ENCODE results near the gene CISH. TPM values are rescaled to one million over a fixed set of nuclear protein-coding genes. Genes with fewer than 3 reads are reported as not detected.

CISH gene
- polyA plus RNA-seq, 3 donors: 30.8 to 43.8 (median 34.4) TPM

DNA sequence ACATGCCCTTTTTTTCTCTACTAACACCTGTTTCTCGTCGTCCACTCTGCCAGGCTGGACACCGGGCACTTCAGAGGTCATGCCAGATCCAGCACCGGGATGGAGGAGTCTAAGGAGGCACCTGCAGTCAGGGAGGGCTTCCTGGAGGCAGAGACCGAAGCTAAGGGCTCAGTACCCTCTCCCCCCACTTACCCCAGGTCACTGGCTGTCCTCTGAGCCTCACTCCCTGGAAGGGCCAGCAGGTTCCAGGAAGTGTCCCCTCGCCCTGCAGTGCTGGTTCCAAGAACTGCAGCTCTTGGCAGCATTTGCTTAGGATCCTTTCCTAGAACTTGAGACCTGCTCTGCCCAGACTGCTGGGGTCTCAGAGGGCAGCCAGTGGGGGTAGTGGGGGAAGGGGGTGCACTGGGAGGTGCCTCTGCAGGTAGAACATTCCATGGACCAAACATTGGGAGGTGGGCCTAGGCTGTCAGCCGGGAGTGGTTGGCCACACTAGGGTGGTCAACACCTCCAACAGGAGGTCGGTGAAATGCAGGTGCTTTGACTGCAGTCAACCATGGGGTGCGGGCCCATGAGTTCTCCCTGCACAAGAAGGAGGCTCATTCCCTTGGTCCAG lies 11.3 kb downstream of the CISH start:
- DNase-seq: no peak

DNA sequence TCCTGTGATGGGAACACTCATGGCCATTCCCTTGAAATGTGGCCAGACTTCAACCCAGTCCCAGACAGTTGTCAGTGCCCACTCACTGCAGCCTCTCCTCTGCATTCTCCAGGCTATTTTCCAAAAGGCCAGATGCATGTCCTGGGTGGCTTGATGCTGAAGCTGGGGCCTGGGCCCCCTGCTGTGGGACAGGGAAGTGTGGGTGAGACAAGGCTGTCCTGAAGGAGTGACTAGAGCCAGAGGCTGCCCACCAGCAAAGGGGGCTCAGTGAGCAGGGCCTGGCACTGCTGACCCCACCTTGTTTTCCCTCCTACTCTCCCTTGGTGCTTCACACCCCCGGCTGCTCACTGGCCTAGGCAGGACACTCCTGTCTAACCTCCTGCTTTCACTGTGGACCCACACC lies 11.9 kb downstream of the CISH start:
- DNase-seq: no peak

DNA sequence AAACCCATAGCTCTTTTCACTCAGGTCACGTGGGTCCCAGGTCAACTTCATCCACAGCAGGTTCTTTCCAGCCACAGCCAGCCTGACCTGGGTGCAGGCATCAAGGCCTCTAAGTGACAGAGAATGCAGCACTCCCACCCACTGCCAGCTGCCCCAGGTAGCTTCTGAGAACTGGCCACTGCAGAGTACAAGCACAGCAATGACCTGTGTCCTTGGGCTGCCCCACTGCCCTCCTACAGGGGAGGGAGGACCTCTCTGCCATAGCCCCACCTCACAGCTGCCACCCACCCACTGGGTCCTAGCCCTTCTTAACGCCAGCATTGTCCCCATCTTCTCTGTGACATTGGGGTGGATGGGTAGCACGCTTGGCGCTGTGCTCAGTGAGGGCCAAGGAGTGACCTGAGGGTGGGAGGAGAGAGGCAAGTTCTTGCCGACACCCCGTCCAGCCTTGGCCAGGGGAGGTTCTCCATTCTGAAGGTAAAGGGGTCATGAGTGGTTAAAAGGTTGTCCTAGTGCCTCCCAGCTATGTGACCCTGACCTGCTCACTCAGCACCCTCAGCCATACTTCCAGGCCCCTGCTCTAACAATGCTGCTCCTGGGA lies 12.4 kb downstream of the CISH start:
- DNase-seq: no peak

DNA sequence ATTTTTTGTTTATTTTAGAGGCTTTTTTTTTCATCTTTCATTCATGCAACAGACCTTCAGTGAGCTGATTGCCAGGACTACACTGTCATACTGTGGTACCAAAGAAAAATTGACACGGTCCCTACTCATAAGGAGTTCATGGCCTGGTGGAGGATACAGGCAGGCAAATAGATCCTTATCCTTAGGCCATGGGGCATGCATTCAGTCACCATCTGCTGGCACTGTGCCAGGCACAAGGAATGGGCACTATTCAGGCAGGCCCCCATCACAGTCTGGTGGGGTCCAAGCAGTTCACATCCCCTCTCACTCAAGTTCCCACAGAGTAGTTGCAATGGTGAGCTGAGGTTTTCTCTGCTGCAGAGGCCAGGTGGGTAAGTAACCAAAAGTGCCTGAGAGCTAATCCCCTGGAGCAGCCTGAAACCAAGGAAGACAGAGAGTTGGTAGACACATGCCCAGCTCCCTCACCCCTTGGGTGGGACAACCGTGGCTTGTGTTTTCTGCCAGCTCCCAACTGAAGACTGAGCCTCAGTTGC lies 17.3 kb downstream of the CISH start:
- DNase-seq: no peak

DNA sequence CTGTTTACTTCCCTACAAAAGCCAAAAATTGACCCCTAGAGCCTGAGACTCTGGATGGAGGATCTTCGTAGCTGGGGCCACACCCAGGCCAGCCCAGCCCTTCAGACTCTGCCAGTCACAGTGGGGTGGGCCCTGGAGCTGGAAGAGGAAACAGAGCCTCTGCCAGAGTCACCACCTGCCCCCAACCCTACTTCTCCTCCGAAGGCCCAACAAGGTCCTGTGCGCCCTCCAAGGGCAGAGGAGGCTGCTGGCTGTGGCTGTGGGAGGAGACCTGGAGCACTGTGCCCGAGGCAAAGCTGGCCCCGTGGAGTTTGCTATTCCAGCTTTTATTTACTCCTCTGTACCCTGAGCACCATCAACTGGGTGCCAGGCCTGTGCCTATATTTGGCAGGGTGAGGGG lies 19.0 kb downstream of the CISH start:
- no peak for DNase-seq

DNA sequence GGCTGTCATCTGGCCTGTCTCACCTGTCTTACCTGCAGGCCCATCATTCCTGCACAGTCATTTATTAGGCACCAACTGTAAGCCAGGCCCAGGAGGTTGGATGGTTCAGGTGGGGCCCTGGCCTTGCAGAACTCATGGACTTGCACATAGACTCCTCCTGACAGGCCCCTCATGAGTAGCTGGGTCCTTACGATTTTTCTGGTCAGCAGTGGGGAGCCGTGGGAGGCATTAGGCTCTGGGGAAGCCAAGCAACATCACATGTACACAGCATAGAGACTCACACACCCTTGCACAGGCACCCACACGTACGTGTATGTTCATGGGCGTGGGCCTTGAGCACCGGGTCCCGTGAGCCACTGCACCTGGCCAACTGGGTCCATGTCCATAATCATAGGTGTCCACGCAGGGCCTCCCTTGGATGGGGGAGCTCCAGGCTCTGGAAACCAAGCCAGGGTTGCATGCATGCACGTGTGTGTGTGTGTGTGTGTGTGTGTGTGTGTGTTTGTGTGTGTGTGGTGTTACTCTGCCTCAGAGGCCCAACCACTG lies 20.3 kb downstream of the CISH start:
- no peak for DNase-seq

DNA sequence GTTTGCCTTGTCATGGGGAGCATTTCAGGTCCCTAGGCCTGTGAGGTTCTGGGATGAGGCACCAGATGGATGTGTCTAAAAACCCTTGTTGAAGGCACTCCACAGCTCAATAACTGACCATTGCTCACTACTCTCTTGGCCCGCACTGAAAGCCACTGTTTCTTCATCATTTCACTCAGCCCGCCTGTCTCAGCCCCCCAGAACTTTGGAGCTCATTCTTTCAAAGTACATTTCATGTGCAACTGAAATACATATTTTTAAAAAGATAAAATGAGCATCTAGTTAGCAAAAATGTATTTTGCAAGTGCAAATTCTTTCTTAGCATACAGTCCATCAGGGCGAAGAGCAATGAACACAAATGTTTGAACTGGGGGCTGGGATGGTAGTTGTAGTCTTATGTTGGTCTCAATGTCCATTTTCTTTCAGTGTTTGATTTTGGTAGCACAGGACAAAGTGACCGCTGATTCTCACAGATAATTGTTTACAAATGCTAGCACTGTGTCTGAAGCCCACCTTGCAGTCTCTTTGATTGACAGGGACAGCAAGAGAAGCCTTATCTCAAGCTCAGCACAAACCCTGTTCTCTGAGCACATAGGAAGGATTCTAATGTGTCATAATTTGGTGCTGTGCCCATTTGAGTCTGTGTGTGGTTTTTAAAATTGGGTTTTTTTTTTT lies 22.7 kb downstream of the CISH start:
- no peak for DNase-seq

DNA sequence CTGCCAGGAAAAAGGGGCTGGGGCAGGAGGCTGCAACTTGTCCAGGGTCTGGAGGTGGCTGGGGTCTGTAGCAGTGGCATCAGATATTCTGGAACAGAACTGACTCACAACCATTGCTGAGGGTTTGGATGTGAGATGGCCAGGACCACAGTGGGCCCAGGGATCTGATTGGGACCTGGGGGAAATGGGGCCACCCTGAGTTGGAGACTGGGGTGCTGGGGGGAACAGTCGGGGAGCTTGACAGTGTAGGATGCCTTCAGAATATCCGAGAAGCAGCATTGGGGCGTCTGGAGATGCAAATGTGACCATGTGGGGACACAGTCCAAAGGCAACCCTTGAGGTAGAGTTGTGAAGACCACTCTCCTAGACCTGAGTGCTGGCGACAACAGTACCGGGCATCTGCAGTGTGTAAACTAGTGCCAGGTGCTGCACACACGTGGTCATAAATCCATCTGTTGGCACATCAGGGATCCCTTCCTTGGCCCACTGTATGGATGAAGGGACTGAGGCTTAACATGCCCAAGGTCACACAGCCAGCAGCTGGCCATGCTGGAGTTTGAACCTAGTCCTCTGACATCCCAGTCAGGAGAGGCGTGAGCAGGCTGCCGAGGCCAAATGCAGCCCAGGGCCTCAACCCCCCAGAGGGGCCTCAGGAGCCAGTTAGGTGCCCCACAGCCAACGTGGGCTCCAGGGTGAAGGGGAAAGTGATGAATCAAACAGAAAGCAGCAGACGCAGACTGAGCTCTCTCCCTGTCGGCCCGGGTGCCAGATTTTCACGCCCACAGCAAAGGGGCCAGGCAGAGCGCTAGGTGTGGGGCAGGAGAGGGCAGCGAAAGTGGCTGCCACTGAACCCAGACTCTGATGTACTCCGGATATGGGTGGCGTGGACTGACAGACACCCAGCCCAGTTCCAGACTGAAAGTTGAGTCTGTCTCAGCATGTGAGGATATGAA lies 23.5 kb downstream of the CISH start:
- DNase-seq: no peak

DNA sequence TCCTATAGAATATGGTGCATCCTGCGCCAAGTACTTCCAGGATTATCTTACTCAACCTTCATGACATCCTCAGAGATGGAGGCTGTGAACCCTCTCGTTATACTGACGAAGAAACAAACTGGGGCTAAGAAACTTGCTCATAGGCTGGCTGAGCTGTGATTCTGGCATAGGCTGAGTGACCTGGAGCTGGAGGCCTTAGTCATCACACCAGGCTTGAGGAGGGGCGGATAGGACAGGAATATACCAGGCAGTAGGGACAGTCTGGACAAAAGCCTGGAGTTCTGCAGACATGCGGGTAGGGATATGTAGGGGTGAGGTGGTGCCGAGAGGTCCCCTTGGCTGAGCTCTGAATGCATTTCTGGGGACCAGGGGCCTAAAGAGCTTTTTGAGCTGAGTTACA lies 24.2 kb downstream of the CISH start:
- DNase-seq: no peak

DNA sequence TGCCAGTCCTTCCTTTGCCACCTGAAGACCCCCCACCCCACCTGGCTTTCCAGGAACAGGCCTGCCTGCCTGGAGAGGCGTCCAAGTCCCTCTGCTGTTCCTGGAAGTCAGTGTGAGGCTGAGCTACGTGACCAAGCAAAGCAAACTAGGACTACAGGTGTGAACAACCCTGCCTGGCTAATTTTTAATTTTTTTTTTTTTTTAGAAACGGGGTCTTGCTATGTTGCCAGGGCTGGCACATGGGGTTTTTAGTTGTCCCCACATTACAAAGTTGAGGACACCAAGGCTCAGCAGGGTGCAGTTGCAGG lies 24.9 kb downstream of the CISH start:
- DNase-seq: no peak

DNA sequence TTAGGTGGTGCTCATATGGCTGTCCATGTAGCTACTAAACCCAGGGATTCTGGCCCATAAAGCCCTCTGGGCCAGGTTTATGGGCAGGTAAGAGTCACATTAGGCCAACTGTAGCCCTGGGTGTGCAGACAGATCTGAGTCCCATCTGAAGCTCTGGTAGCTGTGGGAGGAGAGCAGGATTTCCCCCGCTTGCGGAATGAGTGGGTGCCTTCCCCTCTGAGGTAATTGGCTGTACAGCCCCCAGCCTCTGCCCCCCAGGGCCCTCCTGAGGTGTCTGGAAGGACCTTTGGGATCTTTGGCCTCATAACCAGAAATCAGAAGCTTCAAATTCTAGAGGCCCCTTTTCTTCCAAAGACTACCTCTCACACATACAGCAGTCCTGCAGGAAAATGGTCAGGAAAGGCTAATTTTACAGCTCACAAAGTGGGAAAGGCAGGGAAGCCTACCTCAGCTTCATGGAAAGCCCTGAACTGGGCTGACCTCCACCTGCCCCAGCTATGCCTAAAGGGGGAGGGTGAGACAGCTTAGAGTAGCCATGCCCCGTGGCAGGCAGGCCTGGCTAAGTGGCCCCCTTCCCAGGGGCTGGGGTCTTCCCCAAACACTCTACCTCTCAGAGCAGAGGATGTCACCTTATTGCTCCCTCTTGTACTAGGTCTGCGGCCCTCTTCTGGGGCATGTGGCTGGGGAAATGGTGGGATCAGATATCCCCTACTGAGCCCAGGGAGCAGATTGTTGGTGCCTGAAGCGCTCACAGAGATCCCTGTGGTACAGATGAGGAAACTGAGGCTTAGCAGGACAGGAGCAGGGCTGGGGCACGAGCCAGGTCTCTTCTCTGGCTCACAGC lies 25.4 kb downstream of the CISH start:
- no peak for DNase-seq

DNA sequence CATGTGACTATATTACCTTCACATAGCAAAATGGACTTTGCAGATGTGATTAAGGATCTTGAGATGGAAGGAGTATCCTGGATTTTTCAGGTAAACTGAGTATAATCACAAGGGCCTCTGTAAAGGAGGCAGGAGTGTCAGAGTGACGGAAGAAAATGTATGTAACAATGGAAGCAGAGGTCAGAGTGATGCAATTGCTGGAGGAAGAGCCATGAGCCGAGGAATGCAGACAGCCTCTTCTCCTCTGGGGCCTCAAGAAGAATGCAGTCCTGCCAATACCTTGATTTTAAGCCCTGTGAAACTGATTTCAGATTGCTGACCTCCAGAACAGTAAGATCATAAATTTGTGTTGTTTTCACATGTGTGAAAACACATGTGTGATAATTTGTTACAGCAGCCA lies 27.2 kb downstream of the CISH start:
- DNase-seq: no peak

DNA sequence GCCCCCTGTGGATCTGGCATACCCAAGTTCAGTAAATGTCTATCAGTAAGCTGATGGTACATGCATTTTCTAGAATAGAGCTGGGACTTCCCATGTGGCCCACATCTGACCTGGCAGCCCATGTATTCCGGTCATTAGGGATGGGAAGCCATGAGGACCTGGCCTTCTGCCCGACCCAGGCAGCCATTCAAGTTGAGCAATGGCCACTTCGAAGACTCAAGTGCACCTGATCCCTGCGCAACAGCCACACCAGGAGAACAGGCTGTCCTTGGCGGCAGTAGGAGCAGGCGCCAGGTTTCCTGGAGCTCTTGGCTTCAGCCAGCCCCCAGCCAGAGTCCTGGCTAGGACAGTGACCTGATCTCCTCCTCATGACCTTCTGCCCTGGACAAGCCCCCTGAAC lies 27.7 kb downstream of the CISH start:
- no peak for DNase-seq

DNA sequence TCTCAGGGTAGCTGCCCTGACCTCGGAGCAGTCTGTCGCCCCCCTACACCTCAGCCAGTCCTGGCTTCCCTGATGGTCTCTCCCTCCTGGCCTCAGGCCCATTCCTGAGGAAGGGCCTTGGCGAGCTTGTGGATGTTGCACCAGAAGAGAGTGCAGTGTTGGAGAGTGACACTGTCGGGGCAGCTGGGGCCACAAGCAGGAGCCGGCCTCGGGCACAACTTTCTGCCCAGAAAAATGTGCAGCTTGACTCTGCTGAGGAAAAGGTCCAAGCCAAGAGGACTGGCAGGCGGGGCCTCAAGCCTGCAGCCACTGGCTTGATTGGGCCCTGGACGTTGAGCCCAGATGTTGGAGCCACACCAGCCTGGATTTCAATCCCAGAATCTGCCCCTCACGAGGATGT lies 29.5 kb downstream of the CISH start:
- no peak for DNase-seq

DNA sequence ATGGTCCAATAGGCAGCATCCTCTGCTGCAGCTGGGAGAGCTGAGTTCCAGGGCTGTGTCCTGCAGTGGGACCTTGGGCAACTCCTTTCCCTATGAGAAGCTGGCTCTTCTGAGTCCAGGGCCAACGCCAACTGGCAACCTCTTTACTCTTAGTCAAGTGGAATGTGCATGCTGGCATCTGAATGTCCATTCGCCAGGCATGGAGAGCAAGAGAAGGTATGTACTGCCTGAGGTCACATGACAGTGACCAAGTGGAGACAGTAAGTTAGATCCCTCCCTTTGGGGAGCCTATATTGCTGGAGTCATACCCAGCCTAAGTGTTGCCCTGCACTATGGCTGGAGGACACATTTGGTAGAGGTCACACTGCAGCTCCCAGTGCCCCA lies 30.1 kb downstream of the CISH start:
- DNase-seq: no peak

DNA sequence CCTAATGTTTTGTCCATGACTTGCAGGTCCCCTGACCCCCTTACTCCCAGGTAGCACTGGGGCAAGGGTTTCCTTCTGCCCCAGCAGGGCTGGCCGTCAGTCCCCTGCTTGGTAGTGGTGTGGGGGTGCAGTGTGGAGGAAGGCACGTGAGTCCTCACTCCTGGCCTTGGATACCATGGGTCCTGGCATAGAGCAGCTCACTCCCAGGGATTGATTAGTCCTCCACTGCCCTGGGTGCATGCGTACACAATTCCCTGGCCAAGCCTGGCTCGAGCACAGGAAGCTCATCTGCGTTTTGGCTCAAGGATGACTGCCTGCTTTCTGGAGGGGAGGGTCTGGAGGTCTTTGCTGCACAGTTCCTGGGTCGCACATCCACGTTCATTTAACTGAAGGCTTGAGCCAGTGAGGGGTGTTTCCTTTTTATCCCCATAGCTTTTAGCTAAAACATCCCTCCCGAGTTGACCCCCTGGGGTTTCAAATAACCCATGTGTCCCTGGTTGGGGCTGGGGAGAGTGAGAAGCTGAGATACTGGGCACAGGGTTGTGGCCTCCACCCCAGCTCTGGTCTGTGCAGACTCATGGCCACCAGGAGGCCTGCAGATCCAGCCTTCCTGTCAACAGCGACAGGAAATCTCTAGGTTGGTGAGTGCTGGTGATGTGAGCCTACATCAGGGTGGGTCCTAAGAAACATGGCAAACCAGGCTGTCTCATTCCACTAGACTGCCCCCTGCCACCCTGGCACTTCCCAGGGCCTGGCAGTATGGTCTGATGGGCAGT lies 30.7 kb downstream of the CISH start:
- no peak for DNase-seq

DNA sequence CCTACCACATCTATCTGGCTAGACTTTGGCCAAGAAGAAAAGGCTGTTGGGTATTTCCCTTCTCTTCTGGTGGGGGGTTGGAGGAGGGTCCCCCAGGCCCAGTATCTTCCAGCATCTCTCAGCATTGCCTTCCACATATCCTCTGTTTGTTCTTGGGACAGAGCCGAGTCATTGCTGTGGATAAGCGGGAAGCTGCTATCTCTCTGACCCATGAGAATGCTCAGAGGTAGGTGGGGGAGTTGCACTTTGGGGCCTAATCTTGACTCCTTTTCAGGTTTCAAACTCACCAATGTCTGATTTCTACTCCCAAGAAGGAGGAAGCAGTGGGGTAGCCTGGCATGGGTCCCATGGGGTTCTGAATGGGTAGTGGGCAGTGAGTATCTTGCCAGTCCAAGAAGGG lies 34.2 kb downstream of the CISH start:
- DNase-seq: no peak

DNA sequence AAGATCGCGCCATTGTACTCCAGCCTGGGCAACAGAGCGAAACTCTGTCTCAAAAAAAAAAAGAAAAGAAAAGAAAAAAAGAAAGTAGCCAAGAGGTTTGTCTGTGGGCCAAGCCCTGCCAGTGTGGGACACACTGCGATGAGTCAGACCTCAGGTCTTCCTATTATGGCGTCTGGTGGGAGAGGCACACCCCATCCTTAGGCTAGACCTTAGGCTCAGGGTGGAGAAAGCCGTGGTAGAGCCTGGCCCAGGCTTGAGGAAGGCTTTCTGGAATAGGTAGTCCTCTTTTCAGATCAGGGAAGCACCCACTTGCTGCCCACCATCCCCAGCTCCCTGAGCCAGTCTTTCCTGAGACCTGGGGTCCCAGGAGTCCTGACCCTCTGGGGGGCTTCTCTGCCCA lies 36.2 kb downstream of the CISH start:
- no peak for DNase-seq

DNA sequence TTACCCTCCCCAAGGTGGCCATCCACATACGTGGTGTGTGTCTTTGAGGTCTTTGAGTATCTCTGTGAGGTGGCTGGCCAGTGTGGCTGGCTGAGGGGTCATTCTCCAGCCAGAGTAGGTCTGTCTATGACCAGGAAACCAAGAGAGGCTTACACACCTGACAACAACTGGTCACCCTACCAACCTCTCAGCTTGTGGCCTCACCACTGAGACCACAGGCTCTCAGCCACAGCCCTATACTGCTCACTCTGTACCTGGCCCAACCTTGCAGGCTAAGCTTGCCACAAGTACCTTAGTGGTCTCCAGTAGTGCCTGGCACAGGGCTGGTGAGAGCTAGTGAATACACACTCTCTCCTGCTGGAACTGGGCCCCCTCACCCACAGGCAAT lies 37.1 kb downstream of the CISH start:
- no peak for DNase-seq
